GM12878 (cell line): ENCODE results near the gene C2CD5. TPM values are rescaled to one million over a fixed set of nuclear protein-coding genes. Genes with fewer than 3 reads are reported as not detected.

Experiments used
- BACH1 ChIP-seq: fragments of 450-650 bp; IDR thresholded peaks from 2 replicates; pipeline ENCODE4 v1.6.1; 2017; ENCODE audit warnings: mild to moderate bottlenecking, borderline replicate concordance
- CBFB ChIP-seq: IDR thresholded peaks from 2 replicates; pipeline ENCODE4 v1.6.1; 2016; ENCODE audit warnings: antibody characterized with exemption, low read depth
- CREB1 ChIP-seq: IDR thresholded peaks from 2 replicates; pipeline ENCODE4 v1.6.1; 2012; ENCODE audit warnings: low read depth, mild to moderate bottlenecking, inconsistent platforms
- EED ChIP-seq: sonication (generic); IDR thresholded peaks from 2 replicates; pipeline ENCODE4 v1.6.1; 2016; ENCODE audit warnings: antibody characterized with exemption, low read depth
- HCFC1 ChIP-seq: fragments of 150-350 bp; IDR thresholded peaks from 2 replicates; pipeline ENCODE4 v1.6.1; 2014; ENCODE audit warnings: low read length
- HDGF ChIP-seq: fragments of 450-650 bp; IDR thresholded peaks from 2 replicates; pipeline ENCODE4 v1.6.1; 2016; ENCODE audit warnings: antibody characterized with exemption
- IKZF1 ChIP-seq: fragments of 450-650 bp; conservative IDR thresholded peaks from 2 replicates; pipeline ENCODE4 v1.6.1; 2017; ENCODE audit warnings: antibody characterized with exemption, mild to moderate bottlenecking
- KDM1A ChIP-seq: fragments of 200-600 bp; sonication (generic); IDR thresholded peaks from 2 replicates; pipeline ENCODE4 v1.6.1; 2016; ENCODE audit warnings: borderline replicate concordance
- MYC ChIP-seq: IDR thresholded peaks from 2 replicates; pipeline ENCODE4 v1.6.1; 2011; ENCODE audit warnings: mild to moderate bottlenecking, low read length, moderate library complexity, inconsistent platforms; ENCODE audit not compliant: insufficient read depth, insufficient replicate concordance, insufficient read length, severe bottlenecking
- POLR2A ChIP-seq: IDR thresholded peaks from 2 replicates; pipeline ENCODE4 v1.6.1; 2011; ENCODE audit warnings: low read depth, mild to moderate bottlenecking, low read length
- RB1 ChIP-seq: fragments of 450-650 bp; formaldehyde crosslinking; IDR thresholded peaks from 2 replicates; pipeline ENCODE4 v1.6.1; 2017; ENCODE audit warnings: mild to moderate bottlenecking, borderline replicate concordance
- RUNX3 ChIP-seq: IDR thresholded peaks from 2 replicates; pipeline ENCODE4 v1.6.1; 2012; ENCODE audit warnings: low read length, inconsistent platforms
- SIX5 ChIP-seq: IDR thresholded peaks from 2 replicates; pipeline ENCODE4 v1.6.1; 2011; ENCODE audit warnings: mild to moderate bottlenecking, low read depth, low read length, moderate library complexity; ENCODE audit not compliant: severe bottlenecking
- STAT1 ChIP-seq: fragments of 450-650 bp; conservative IDR thresholded peaks from 2 replicates; pipeline ENCODE4 v1.6.1; 2014; ENCODE audit warnings: antibody characterized with exemption, mild to moderate bottlenecking
- SUPT20H ChIP-seq: IDR thresholded peaks from 2 replicates; pipeline ENCODE4 v1.6.1; 2011; ENCODE audit warnings: low read depth, mild to moderate bottlenecking, low read length, moderate library complexity, borderline replicate concordance; ENCODE audit not compliant: control insufficient read depth
- YY1 ChIP-seq: IDR thresholded peaks from 2 replicates; pipeline ENCODE4 v1.6.1; 2011; ENCODE audit warnings: low read depth, mild to moderate bottlenecking, low read length
- ZBED1 ChIP-seq: IDR thresholded peaks from 2 replicates; pipeline ENCODE4 v1.6.1; 2016; ENCODE audit warnings: borderline replicate concordance
- polyA plus RNA-seq, 11 experiments: library from polyadenylated mRNA; depleted of rRNA in 4 of 11; unstranded in 6 of 11; stranded (reverse) in 5 of 11; fragments of >200 nt; fragmentation: Nextera tagmentation in 4 of 11; fragmentation: Illumina TruSeq in 1 of 11; extraction: Ambion mirVana in 4 of 11; extraction: Trizol in 1 of 11; gene quantifications; 1 replicate in 1 of 11; 2 replicates in 10 of 11; pipeline versions ENCODE4 v1.2.1 to v1.2.3, GENCODE V29; 2011 to 2016; ENCODE audit warnings: inconsistent platforms in 2 of 11, missing spikeins in 2 of 11, low read depth in 1 of 11
- total RNA-seq, 4 experiments: library from RNA; depleted of rRNA in 3 of 4; stranded (reverse); fragments of >200 nt in 3 of 4; fragmentation: Illumina TruSeq in 1 of 4; extraction: Trizol in 1 of 4; gene quantifications; 2 replicates each; pipeline versions ENCODE4 v1.2.1 to v1.2.3, GENCODE V29; 2013 to 2021
- TF ChIP-seq, protein P1 (sequence below): IDR thresholded peaks from 2 replicates; pipeline ENCODE4 v1.6.1; 2012; ENCODE audit warnings: improper control_type of control experiment, low read depth, low read length; ENCODE audit not compliant: insufficient replicate concordance
- TF ChIP-seq, protein P2 (sequence below), 3 experiments: IDR thresholded peaks in 2 of 3; conservative IDR thresholded peaks in 1 of 3; 2 replicates each; pipeline ENCODE4 v1.5.1; 2011; ENCODE audit warnings: low read depth in 3 of 3, low read length in 3 of 3, mild to moderate bottlenecking in 3 of 3, control low read depth in 2 of 3, moderate library complexity in 2 of 3, inconsistent platforms in 1 of 3, mixed read lengths in 1 of 3; ENCODE audit not compliant: control insufficient read depth in 2 of 3, insufficient read depth in 1 of 3; ENCODE audit errors: extremely low read depth in 1 of 3
- TF ChIP-seq, protein P3 (sequence below): fragments of 450-650 bp; IDR thresholded peaks from 2 replicates; pipeline ENCODE4 v1.6.1; 2017; ENCODE audit warnings: low read depth, mild to moderate bottlenecking, moderate library complexity
- TF ChIP-seq, protein P4 (sequence below): IDR thresholded peaks from 2 replicates; pipeline ENCODE4 v1.6.1; 2011; ENCODE audit warnings: mild to moderate bottlenecking, low read depth, low read length, moderate library complexity; ENCODE audit not compliant: insufficient replicate concordance

The C2CD5 gene
- total and polyA plus RNA-seq, 10 of the 15 experiments (the other 5 are each of a cell fraction or from before 2014, with no cell fraction given), result 7.7 to 55.0 (median 27.0) TPM

DNA sequence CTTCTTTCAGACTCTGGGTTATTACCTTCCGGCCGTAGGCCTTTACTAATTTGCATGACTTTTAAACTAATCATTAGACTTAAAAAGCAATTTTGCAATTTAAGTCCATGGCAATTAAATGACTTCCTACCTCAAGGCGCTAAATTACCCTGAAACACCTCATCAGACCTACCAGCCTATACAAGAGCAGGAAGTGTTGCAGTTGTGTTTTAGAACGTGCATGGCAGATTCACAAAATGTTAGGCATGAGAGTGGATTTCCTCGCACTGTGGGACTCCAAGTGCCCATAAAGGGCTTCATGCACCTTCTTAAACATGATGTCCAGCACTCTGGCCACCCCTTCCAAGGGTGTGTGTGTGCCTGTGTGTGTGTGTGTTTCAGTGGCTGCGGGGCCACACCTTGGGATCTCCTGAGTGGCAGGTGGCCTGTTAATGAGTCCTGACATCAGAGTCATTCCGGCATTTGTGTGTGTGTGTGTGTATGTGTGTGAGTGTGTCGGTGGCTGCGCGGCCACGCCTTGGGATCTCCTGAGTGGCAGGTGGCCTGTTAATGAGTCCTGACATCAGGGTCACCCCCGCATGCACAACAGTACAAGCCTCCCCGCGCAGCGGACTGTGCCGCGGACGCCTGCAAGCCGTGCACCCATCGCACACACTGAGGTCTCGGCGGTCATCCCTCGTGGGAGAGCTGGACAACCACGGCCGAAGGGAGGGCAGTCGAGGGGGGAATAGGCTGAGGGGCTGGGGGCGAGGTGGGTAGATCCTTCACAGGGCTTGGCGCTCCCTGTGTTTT lies 900 bp downstream of the C2CD5 start (continued):
- TF ChIP-seq RUNX3 (peak; percentile 51; the same call in 1 of the 2 replicates), YY1 (no peak), KDM1A (no peak), STAT1 (no peak), CBFB (peak; percentile 45; the same call in 1 of the 2 replicates), ZBED1 (no peak), CREB1 (peak; percentile 49; the same call in 1 of the 2 replicates), RB1 (no peak), HCFC1 (0 out of 2 replicates have a peak, but pooled peaks have one; percentile 21), IKZF1 (peak; percentile 40; the same call in 1 of the 2 replicates), EED (peak; percentile 58), MYC (peak; percentile 47), SIX5 (no peak), HDGF (peak; percentile 83; the same call in 1 of the 2 replicates), SUPT20H (no peak), BACH1 (peak; percentile 56; the same call in 1 of the 2 replicates), POLR2A (peak; percentile 5)
- TF ChIP-seq, protein P1, sequence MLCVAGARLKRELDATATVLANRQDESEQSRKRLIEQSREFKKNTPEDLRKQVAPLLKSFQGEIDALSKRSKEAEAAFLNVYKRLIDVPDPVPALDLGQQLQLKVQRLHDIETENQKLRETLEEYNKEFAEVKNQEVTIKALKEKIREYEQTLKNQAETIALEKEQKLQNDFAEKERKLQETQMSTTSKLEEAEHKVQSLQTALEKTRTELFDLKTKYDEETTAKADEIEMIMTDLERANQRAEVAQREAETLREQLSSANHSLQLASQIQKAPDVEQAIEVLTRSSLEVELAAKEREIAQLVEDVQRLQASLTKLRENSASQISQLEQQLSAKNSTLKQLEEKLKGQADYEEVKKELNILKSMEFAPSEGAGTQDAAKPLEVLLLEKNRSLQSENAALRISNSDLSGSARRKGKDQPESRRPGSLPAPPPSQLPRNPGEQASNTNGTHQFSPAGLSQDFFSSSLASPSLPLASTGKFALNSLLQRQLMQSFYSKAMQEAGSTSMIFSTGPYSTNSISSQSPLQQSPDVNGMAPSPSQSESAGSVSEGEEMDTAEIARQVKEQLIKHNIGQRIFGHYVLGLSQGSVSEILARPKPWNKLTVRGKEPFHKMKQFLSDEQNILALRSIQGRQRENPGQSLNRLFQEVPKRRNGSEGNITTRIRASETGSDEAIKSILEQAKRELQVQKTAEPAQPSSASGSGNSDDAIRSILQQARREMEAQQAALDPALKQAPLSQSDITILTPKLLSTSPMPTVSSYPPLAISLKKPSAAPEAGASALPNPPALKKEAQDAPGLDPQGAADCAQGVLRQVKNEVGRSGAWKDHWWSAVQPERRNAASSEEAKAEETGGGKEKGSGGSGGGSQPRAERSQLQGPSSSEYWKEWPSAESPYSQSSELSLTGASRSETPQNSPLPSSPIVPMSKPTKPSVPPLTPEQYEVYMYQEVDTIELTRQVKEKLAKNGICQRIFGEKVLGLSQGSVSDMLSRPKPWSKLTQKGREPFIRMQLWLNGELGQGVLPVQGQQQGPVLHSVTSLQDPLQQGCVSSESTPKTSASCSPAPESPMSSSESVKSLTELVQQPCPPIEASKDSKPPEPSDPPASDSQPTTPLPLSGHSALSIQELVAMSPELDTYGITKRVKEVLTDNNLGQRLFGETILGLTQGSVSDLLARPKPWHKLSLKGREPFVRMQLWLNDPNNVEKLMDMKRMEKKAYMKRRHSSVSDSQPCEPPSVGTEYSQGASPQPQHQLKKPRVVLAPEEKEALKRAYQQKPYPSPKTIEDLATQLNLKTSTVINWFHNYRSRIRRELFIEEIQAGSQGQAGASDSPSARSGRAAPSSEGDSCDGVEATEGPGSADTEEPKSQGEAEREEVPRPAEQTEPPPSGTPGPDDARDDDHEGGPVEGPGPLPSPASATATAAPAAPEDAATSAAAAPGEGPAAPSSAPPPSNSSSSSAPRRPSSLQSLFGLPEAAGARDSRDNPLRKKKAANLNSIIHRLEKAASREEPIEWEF, result no peak
- TF ChIP-seq, protein P2, sequence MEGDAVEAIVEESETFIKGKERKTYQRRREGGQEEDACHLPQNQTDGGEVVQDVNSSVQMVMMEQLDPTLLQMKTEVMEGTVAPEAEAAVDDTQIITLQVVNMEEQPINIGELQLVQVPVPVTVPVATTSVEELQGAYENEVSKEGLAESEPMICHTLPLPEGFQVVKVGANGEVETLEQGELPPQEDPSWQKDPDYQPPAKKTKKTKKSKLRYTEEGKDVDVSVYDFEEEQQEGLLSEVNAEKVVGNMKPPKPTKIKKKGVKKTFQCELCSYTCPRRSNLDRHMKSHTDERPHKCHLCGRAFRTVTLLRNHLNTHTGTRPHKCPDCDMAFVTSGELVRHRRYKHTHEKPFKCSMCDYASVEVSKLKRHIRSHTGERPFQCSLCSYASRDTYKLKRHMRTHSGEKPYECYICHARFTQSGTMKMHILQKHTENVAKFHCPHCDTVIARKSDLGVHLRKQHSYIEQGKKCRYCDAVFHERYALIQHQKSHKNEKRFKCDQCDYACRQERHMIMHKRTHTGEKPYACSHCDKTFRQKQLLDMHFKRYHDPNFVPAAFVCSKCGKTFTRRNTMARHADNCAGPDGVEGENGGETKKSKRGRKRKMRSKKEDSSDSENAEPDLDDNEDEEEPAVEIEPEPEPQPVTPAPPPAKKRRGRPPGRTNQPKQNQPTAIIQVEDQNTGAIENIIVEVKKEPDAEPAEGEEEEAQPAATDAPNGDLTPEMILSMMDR (IDR thresholded peaks at IDR 0.05 in 2 of 3, conservative IDR thresholded peaks at IDR 0.05 in 1 of 3; ENCODE audit: control insufficient read depth in 2 of 3, extremely low read depth in 1 of 3, insufficient read depth in 1 of 3, low read depth in 3 of 3, low read length in 3 of 3), result no peak
- TF ChIP-seq, protein P3, sequence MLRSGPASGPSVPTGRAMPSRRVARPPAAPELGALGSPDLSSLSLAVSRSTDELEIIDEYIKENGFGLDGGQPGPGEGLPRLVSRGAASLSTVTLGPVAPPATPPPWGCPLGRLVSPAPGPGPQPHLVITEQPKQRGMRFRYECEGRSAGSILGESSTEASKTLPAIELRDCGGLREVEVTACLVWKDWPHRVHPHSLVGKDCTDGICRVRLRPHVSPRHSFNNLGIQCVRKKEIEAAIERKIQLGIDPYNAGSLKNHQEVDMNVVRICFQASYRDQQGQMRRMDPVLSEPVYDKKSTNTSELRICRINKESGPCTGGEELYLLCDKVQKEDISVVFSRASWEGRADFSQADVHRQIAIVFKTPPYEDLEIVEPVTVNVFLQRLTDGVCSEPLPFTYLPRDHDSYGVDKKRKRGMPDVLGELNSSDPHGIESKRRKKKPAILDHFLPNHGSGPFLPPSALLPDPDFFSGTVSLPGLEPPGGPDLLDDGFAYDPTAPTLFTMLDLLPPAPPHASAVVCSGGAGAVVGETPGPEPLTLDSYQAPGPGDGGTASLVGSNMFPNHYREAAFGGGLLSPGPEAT, result peak; percentile 62
- TF ChIP-seq, protein P4, sequence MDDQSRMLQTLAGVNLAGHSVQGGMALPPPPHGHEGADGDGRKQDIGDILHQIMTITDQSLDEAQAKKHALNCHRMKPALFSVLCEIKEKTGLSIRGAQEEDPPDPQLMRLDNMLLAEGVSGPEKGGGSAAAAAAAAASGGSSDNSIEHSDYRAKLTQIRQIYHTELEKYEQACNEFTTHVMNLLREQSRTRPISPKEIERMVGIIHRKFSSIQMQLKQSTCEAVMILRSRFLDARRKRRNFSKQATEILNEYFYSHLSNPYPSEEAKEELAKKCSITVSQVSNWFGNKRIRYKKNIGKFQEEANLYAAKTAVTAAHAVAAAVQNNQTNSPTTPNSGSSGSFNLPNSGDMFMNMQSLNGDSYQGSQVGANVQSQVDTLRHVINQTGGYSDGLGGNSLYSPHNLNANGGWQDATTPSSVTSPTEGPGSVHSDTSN, result peak; percentile 87
